ENCODE results near the gene UBE2J2.

The UBE2J2 gene

DNA sequence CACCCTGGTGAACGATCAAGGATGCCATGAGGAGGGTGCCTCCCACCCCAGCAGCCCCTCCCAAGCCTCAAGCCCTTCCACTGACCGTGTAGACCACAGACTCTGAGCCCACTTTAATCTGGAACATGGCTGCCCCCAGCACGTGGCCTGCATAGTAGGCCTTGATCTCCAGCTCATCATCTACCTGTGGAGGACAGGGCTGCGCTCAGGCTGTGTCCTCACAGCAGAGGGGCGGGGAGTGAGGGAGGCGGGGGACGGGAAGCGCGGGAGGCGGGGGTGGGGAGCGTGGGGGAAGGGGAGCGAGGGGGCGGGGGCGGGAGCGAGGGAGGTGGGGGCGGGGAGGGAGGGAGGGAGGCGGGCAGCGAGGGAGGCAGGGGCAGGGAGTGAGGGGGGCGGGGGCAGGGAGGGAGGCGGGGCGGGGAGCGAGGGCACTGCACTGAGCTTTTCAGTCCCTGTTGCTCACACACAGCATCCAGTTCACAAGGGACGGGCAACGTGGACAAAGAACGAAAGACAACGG lies 41.8 kb upstream of the UBE2J2 start:
- WGBS (ENCODE audit: insufficient coverage, insufficient read length): no CpG with 5 or more reads among the region's 26 CpGs
- no peaks in the 10 kb centered on the region for H3K27me3 ChIP-seq (ENCODE audit: control insufficient read depth, insufficient read depth, low read length)
- no peaks in the 10 kb centered on the region for H3K9me3 ChIP-seq (ENCODE audit: control insufficient read depth, insufficient read depth, low read length)
- H3K36me3 ChIP-seq (ENCODE audit: control insufficient read depth, insufficient read depth, low read length): peaks cover 44% of the 10 kb centered on the region
- no peak overlapping the region for H3K27ac ChIP-seq (ENCODE audit: low read length)
- DNase-seq (ENCODE audit: low read depth, low spot score): no peak
- no peak overlapping the region for H3K4me3 ChIP-seq (ENCODE audit: low read length)
- 0 out of 2 replicates have a peak, but pooled peaks cover 2% of the 10 kb centered on the region for H3K4me1 ChIP-seq (ENCODE audit: control insufficient read depth, insufficient read depth, low read length)

DNA sequence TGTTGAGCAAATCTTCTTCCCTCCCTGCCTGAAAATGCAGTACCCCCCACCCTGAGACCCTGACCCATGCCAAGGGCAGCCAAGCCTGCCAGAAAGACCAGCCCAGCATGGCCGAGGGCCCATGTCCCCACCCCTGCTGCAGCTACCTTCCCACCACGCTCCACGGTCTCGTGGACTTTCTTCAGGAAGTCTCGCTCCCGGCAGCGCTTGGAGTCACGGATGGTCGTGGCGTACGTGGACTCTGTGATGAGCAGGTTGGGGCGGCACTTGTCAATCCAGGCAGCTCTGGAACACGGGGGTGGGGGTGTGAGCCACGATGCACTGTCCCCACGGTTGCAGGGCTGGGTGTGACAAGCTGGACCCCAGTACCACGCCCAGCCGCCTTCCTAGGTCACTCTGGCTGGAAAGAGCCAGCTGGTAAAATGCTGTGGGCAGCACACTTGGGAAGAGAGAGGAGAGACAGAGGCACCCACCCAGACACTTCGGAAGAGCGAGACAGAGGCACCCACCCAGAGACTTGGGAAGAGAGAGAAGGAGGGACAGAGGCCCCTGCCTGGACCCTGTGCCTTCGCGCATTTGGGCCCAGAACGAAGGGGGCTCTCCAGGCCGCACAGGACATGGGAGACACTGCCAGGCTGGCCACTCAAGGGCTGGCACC lies 41.2 kb upstream of the UBE2J2 start:
- no peaks in the 10 kb centered on the region for H3K9me3 ChIP-seq (ENCODE audit: control insufficient read depth, insufficient read depth, low read length)
- WGBS (ENCODE audit: insufficient coverage, insufficient read length): no CpG with 5 or more reads among the region's 23 CpGs
- H3K36me3 ChIP-seq (ENCODE audit: control insufficient read depth, insufficient read depth, low read length): peaks cover 43% of the 10 kb centered on the region
- H3K27ac ChIP-seq (ENCODE audit: low read length): no peak overlapping the region
- H3K4me3 ChIP-seq (ENCODE audit: low read length): no peak overlapping the region
- no peaks in the 10 kb centered on the region for H3K27me3 ChIP-seq (ENCODE audit: control insufficient read depth, insufficient read depth, low read length)
- H3K4me1 ChIP-seq (ENCODE audit: control insufficient read depth, insufficient read depth, low read length): 0 out of 2 replicates have a peak, but pooled peaks cover 2% of the 10 kb centered on the region
- no peak for DNase-seq (ENCODE audit: low read depth, low spot score)

DNA sequence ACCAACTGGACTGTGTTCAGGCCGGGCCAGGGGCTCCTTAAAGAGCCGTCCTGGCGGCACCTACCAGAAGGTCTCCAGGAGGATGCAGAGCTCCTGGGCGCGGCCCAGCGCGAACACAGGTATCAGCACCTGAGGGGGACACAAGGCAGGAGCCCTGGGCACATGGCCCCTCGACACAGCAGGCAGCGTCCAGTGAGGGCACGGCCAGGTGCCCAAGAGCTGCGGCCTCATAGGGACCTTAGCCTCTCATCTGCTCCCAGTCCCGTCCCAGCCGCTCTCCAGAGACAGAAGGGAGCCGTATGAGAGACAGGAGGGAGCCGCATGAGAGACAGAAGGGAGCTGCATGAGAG lies 40.6 kb upstream of the UBE2J2 start:
- H3K27me3 ChIP-seq (ENCODE audit: control insufficient read depth, insufficient read depth, low read length): no peaks in the 10 kb centered on the region

DNA sequence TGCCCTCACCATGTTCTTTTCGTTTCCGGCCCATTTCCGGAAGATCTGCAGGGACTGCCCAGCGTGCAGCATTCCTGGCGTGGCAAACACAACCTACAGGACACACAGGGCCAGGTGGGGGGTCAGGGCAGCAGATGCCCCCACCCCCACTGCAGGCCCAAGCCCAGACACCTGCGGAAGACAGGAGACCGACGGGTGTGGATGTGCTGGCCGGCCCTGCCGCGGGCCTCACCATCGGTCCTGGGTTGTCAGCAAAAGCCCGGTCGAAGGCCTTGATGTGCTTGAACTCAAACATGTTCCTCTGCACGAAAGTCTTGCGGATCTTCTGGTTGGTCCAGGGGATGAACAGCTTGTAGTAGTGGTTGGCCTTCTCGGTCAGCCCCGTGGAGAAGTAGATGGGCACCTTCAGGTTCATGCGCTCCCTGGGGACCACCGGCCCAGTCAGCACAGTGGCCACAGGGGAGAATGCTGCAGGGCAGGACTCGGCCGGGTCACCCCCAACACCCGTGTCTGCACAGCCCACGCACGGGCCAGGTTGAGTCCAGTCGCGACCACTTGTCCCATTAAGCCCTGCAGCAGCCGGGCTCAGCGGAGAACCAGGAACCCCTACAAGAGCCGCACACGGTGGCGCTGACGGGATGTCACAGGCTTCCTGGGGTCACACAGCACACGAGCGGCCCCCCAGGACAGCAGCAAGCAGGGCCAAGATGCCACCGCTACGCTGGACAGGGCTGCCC lies 40.0 kb upstream of the UBE2J2 start:
- no peak for DNase-seq (ENCODE audit: low read depth, low spot score)
- Histone ChIP-seq H3K27ac (ENCODE audit: low read length) (no peak overlapping the region), H3K36me3 (ENCODE audit: control insufficient read depth, insufficient read depth, low read length) (peaks cover 36% of the 10 kb centered on the region), H3K27me3 (ENCODE audit: control insufficient read depth, insufficient read depth, low read length) (no peaks in the 10 kb centered on the region), H3K4me1 (ENCODE audit: control insufficient read depth, insufficient read depth, low read length) (peaks cover 6% of the 10 kb centered on the region; the same call in 1 of the 2 replicates), H3K9me3 (ENCODE audit: control insufficient read depth, insufficient read depth, low read length) (no peaks in the 10 kb centered on the region), H3K4me3 (ENCODE audit: low read length) (no peak overlapping the region)
- no CpG with 5 or more reads among the region's 37 CpGs for WGBS (ENCODE audit: insufficient coverage, insufficient read length)

More for the DNA sequence above, 40.6 kb upstream of the UBE2J2 start:
- Histone ChIP-seq H3K9me3 (ENCODE audit: control insufficient read depth, insufficient read depth, low read length) (no peaks in the 10 kb centered on the region), H3K27ac (ENCODE audit: low read length) (no peak overlapping the region), H3K4me3 (ENCODE audit: low read length) (no peak overlapping the region), H3K36me3 (ENCODE audit: control insufficient read depth, insufficient read depth, low read length) (peaks cover 41% of the 10 kb centered on the region), H3K4me1 (ENCODE audit: control insufficient read depth, insufficient read depth, low read length) (peaks cover 6% of the 10 kb centered on the region; the same call in 1 of the 2 replicates)
- WGBS (ENCODE audit: insufficient coverage, insufficient read length): no CpG with 5 or more reads among the region's 15 CpGs
- DNase-seq (ENCODE audit: low read depth, low spot score): no peak

DNA sequence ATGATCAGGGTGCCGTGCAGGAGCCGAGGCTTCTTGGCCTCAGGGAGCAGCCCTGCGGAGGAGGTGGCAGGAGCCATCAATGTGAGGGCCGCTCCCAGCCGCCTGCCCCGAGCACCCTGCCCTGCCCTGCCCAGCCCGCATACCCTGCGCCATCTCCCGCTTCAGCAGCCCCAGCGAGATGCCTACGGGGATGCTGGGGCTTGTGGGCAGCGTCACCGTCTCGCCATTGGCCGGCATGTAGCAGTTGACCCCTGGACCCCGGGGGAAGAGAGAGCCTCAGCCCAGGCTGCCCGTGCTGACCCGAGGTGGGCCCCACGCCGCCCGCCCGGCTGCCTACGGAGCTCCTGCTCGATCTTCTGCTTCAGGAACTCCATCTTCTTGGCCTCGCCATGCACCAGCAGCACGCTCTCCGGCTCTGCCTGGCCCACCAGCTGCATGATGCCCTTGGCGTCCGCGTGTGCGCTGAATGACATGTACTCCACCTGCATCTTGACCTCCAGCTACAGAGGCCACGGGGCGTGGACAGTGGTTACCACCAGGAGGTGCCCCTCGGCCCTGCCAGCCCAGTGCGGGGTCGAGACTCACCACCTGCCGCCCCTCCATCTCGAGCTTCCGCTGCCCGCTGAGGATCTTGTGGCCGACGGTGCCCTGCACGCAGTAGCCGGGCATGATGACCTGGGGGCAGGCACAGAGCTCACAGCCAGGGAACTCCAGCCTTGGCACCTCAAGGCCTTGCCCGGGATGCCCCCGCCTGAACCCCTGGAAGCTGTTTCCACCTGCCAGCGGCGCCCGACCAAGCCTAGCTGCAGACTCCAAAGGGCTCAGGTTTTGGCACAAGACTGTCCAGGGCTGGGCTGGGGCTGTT lies 39.0 kb upstream of the UBE2J2 start:
- WGBS (ENCODE audit: insufficient coverage, insufficient read length): no CpG with 5 or more reads among the region's 49 CpGs
- Histone ChIP-seq H3K9me3 (ENCODE audit: control insufficient read depth, insufficient read depth, low read length) (no peaks in the 10 kb centered on the region), H3K36me3 (ENCODE audit: control insufficient read depth, insufficient read depth, low read length) (peaks cover 36% of the 10 kb centered on the region), H3K27me3 (ENCODE audit: control insufficient read depth, insufficient read depth, low read length) (no peaks in the 10 kb centered on the region), H3K27ac (ENCODE audit: low read length) (no peak overlapping the region), H3K4me1 (ENCODE audit: control insufficient read depth, insufficient read depth, low read length) (peaks cover 6% of the 10 kb centered on the region; the same call in 1 of the 2 replicates), H3K4me3 (ENCODE audit: low read length) (no peak overlapping the region)
- DNase-seq (ENCODE audit: low read depth, low spot score): no peak

DNA sequence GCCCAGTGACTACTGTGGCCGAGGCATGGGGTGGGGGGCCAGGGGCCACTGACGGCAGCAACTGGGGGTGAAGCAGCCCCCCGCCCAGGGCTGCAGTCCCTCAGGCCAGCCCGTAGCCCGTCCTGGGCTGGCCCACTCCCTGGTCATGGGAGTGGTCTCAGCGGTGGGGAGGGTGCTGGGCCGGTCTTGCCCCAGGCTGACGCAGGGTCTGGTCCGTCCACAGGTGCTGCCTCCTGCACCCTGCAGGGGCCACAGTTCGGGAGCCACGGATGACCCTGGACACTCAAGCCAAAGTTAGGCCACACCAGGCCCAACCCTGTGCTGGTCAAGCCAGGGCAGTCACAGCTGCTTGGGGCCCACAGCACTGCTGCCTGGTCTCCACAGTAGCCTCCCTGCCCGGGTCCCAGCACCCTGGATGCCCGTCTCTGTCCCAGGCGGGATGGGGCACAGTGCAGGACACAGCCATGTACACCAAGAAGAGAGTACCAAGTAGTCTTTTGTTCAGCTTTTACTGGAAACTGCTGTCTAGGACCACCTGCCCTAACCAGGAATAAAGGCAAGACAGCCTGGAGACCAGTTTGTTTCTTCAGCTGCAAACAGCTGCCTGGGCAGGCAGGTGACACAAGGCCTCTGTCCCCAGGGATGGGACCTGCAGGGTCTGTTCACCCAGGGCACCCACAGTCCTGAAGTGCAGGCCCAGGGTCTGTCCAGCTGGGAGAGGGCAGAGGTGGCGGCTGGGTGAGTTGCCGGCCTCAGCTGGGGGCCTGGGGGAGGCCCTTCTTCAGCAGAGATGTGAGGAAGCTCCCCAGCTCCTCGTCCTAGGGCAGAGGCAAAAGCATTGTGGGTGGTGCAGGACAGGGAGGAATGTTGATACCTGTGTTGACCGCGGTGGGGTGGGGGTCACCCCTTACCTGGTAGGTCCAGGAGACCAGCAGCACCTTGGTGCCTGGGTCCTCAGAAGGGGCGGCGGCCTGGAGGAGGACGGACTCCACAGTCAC lies 37.8 kb upstream of the UBE2J2 start:
- no CpG with 5 or more reads among the region's 22 CpGs for WGBS (ENCODE audit: insufficient coverage, insufficient read length)
- H3K4me1 ChIP-seq (ENCODE audit: control insufficient read depth, insufficient read depth, low read length): peaks cover 10% of the 10 kb centered on the region; the same call in 1 of the 2 replicates
- H3K27me3 ChIP-seq (ENCODE audit: control insufficient read depth, insufficient read depth, low read length): no peaks in the 10 kb centered on the region
- no peaks in the 10 kb centered on the region for H3K9me3 ChIP-seq (ENCODE audit: control insufficient read depth, insufficient read depth, low read length)
- peaks cover 36% of the 10 kb centered on the region for H3K36me3 ChIP-seq (ENCODE audit: control insufficient read depth, insufficient read depth, low read length)
- DNase-seq (ENCODE audit: low read depth, low spot score): no peak
- no peak overlapping the region for H3K27ac ChIP-seq (ENCODE audit: low read length)
- no peak overlapping the region for H3K4me3 ChIP-seq (ENCODE audit: low read length)

DNA sequence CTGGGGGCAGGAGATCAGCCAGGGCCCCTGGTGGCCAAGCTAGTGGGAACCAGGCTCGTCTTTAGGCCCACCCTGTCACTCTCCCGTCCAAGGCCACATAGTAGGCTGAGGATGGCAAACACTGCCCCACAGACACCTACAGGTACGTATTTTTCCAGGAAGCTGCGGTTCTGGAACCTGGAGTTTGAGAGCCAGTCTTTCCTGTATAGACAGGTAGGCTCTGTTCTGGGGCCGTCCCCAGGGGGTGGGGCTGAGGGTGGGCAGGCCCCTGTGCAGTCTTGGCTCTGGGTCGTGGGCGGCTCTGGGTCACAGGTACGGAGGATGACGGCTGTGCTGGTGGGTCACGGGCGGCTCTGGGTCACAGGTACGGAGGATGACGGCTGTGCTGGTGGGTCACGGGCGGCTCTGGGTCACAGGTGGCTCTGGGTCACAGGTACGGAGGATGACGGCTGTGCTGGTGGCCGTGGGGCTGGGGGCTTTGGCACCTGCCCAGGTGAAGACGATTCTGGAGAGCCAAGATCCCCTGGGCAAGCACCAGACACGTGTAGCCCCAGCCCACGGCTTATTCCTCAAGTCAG lies 36.9 kb upstream of the UBE2J2 start:
- peaks cover 11% of the 10 kb centered on the region for H3K4me1 ChIP-seq (ENCODE audit: control insufficient read depth, insufficient read depth, low read length)
- no peak overlapping the region for H3K4me3 ChIP-seq (ENCODE audit: low read length)
- no peaks in the 10 kb centered on the region for H3K9me3 ChIP-seq (ENCODE audit: control insufficient read depth, insufficient read depth, low read length)
- no peaks in the 10 kb centered on the region for H3K27me3 ChIP-seq (ENCODE audit: control insufficient read depth, insufficient read depth, low read length)
- no peak overlapping the region for H3K27ac ChIP-seq (ENCODE audit: low read length)
- DNase-seq (ENCODE audit: low read depth, low spot score): no peak
- no CpG with 5 or more reads among the region's 21 CpGs for WGBS (ENCODE audit: insufficient coverage, insufficient read length)
- peaks cover 36% of the 10 kb centered on the region for H3K36me3 ChIP-seq (ENCODE audit: control insufficient read depth, insufficient read depth, low read length)

DNA sequence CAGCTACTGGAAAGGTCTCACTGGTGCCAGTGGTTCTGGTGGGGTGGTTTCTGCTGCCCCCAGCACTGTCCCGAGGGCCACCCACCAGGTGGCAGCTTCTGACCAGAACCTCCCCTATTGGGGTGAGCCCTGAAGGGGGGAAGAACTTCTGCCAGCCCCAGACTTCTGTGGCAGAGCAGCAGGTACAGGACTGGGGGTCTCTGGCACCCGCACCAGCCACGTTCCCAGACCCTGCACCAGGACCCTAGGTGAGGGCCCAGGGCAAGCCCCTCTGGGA lies 36.4 kb upstream of the UBE2J2 start:
- Histone ChIP-seq H3K4me3 (ENCODE audit: low read length) (no peak overlapping the region), H3K27ac (ENCODE audit: low read length) (no peak overlapping the region), H3K36me3 (ENCODE audit: control insufficient read depth, insufficient read depth, low read length) (peaks cover 36% of the 10 kb centered on the region), H3K27me3 (ENCODE audit: control insufficient read depth, insufficient read depth, low read length) (no peaks in the 10 kb centered on the region), H3K9me3 (ENCODE audit: control insufficient read depth, insufficient read depth, low read length) (no peaks in the 10 kb centered on the region), H3K4me1 (ENCODE audit: control insufficient read depth, insufficient read depth, low read length) (peaks cover 13% of the 10 kb centered on the region)
- DNase-seq (ENCODE audit: low read depth, low spot score): no peak
- no CpG with 5 or more reads among the region's 3 CpGs for WGBS (ENCODE audit: insufficient coverage, insufficient read length)

DNA sequence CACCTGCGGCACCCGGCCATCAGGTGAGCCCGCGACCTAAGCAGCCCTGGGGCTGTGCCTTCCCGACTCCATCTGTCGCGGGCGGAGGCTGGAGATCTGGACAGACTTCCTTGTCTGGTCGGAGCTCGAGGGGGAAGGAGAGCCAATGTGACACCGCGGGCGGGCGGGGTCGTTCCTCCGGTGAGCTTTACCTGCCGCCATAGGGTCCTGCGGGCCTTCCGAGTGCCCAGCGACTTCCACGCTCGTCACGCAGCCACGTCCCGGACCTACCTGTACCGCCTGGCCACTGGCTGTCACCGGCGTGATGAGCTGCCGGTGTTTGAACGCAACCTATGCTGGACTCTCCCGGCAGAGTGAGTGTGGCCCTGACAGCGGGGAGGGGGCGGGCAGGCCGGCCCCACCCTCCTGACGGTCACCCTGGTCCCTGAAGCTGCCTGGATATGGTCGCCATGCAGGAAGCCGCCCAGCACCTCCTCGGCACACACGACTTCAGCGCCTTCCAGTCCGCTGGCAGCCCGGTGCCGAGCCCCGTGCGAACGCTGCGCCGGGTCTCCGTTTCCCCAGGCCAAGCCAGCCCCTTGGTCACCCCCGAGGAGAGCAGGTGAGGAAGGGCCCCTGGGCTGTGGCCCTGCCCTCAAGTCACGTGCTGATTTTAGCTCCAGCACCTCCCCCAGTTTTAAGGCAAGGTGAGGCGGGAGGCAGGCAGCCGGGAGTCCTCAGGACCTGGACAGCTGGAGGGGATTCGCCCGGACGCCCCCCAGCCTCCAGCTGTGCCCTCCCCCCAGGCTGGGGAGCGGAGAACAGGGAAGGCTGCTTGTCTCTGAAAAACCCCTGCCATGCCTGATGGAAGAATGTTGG lies 35.8 kb upstream of the UBE2J2 start:
- DNase-seq (ENCODE audit: low read depth, low spot score): no peak

More for the DNA sequence above, 35.8 kb upstream of the UBE2J2 start:
- H3K4me3 ChIP-seq (ENCODE audit: low read length): peak overlapping the region; percentile 88
- H3K36me3 ChIP-seq (ENCODE audit: control insufficient read depth, insufficient read depth, low read length): peaks cover 33% of the 10 kb centered on the region
- no peak overlapping the region for H3K27ac ChIP-seq (ENCODE audit: low read length)
- WGBS (ENCODE audit: insufficient coverage, insufficient read length): no CpG with 5 or more reads among the region's 57 CpGs
- H3K9me3 ChIP-seq (ENCODE audit: control insufficient read depth, insufficient read depth, low read length): no peaks in the 10 kb centered on the region
- H3K27me3 ChIP-seq (ENCODE audit: control insufficient read depth, insufficient read depth, low read length): no peaks in the 10 kb centered on the region
- peaks cover 15% of the 10 kb centered on the region for H3K4me1 ChIP-seq (ENCODE audit: control insufficient read depth, insufficient read depth, low read length)

Data from iPS DF 6.9 (cell line).